Measurements from ENCODE around the gene SMURF1.

Gene SMURF1

GRCh38 chr7:99001482-99002147 is 142.3 kb downstream of the SMURF1 start:
- DNase-seq, result no peak

GRCh38 chr7:99000904-99001465 is 142.9 kb downstream of the SMURF1 start:
- no peak for DNase-seq

- no peak for DNase-seq
Measured at GRCh38 chr7:99000196-99000903, 143.6 kb downstream of the SMURF1 start.

GRCh38 chr7:98998821-98999725 is 144.8 kb downstream of the SMURF1 start:
- DNase-seq, result no peak

GRCh38 chr7:98997846-98998245 is 146.1 kb downstream of the SMURF1 start:
- DNase-seq, result no peak

- no peak for DNase-seq
Measured at GRCh38 chr7:98996150-98996552, 147.8 kb downstream of the SMURF1 start.

- DNase-seq, result no peak
Measured at GRCh38 chr7:98995523-98996149, 148.3 kb downstream of the SMURF1 start.

DNA sequence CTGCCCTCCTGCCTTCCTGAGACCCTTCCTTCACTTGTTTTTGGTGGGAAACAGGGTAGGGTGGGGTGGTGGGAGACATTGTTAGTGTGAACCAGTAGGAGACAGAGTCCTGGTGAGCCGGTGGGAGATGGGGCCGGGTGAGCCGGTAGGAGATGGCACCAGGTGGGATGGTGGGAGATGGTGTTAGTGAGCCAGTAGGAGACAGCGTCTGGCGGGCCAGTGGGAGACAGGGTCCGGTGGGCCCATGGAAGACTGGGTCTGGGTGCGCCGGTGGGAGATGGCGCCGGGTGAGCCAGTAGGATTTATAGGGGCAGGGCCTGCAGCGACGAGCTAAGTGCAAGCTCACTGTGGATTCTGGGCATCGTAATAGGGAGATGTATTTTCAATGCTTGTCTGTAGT is 148.8 kb downstream of the SMURF1 start:
- DNase-seq, result no peak

DNA sequence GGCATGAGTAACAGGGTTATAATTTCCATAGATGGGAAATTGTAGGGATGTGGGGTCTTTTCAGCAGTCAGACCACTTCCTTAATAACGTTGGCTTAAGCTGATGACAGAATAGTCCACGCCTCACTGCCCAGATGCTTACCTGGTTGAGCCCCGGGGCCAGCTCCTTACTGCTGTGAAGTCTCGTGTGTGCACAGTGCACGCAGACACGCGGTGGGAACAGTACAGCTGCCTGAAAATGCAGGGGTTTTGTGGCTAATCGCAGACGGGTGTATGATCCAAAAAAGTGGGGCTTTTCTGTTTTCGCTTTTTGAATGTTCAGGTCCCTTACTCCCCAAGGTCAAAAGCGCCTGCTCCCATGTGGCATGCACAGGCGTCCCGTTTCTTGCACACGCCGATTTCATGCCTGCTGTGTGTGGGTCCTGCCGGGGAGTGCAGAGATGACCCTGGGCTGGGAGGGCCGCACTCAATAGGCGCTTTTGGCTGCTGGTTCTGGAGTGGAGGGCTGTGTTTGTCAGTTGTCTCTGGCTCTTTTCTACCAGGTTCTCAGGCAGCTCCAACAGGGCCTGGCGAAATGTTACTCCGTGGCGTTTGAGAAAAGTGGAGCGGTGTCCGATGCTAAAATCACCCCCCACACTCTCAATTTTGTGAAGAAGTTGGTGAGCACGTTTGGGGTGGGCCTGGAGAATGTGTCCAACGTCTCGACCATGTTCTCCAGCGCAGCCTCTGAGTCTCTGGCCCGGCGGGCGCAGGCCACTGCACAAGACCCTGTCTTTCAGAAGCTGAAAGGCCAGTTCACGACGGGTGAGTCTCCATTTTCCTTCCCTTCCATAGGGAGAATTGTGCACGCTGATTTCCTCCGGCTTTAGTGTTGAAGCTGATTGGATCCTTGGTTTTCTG is 149.6 kb downstream of the SMURF1 start:
- DNase-seq, result no peak

GRCh38 chr7:98993024-98993897 is 150.6 kb downstream of the SMURF1 start:
- DNase-seq, result no peak

GRCh38 chr7:98992076-98992475 is 151.8 kb downstream of the SMURF1 start:
- no peak for DNase-seq

DNA sequence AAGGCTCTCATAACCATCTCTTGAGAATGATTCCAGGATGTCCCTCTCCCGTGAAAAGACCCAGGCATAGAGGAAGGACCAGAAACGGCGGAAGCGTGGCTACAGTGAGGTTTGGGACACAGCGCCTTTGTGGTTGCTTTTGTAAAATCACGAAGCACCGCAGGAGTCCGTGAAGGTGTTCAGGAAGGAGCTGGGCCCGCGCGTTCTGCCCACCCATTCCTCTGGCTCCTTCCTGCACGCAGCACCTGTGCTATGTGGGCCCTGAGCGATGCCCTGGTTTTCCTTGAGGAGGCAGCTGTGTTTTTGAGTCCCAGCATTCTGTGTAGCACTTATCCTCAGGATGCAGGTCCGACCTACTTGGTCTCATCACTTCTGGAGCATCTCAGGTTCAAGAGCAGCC is 152.8 kb downstream of the SMURF1 start:
- DNase-seq, result no peak

DNA sequence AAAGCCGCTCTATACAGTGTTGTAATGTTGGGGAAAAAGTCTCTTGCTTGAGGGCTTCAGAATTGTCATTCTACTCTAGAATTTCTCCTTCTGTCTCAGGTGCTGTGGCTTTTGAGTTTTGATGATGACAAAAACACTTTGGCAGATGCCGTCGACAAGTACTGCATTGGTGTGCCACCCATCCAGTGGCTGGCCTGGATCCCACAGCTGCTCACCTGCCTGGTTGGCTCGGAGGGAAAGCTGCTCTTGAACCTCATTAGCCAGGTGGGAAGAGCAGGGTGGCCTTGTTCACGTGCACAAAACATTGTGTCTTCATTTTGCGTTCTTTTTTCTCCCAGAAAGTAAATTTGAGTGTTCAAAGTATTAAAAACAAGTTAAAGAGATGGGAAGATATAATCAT is 153.6 kb downstream of the SMURF1 start:
- no peak for DNase-seq

DNA sequence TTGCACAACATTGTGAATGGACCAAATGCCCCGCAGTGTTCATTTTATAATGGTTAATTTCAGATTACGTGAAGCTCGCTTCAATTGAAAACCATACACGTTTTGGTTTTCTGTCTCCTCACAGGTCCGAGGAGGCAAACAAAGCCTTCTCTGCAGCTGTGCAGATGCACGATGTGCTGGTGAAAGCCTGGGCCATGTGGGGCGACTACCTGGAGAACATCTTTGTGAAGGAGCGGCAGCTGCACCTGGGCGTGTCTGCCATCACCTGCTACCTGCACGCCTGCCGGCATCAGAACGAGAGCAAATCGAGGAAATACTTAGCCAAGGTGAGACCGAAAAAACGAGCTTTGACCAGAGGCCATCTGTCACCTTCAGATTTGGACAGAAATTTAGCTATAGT is 155.3 kb downstream of the SMURF1 start:
- no peak for DNase-seq

DNA sequence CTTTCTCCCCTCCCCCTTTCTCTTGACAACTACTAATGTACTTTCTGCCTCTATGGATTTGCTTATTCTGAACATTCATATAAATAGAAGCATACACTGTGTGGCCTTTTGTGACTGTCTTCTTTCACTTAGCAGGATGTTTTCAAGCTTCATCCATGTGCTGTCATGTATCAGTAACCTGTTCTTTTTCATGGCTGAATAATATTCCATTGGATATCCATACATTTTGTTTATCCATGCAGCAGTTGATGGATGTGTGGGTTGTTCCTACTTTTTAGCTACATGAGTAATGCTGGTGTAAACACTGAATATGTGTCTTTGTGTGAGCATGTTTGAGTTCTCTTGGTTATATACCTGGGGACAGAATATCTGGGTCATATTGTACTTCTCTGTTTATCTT is 158.0 kb downstream of the SMURF1 start:
- no peak for DNase-seq

DNA sequence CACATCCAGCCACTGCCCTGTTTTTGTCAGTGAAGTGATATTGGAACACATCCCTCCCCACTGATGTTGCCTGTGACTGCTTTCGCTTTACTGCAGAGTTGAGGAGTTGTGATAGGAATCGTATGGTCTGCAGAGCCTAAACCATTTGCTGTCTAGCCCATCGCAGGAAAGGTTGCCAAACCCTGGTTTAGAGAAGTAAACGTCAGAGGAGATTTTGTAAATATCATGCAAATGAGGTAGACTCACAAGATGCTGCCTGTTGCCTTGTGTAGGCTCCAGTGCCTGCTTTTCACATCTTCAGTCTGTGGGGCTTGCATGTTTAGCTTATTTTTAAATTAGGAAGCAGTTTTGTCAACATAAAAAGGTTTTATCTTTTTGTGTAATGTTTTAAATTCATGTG is 158.5 kb downstream of the SMURF1 start:
- no peak for DNase-seq

GRCh38 chr7:98984126-98984525 is 159.8 kb downstream of the SMURF1 start:
- DNase-seq, result no peak

- DNase-seq, result no peak
Measured at GRCh38 chr7:98982686-98983085, 161.2 kb downstream of the SMURF1 start.

- no peak for DNase-seq
Measured at GRCh38 chr7:98981701-98982100, 162.2 kb downstream of the SMURF1 start.

DNA sequence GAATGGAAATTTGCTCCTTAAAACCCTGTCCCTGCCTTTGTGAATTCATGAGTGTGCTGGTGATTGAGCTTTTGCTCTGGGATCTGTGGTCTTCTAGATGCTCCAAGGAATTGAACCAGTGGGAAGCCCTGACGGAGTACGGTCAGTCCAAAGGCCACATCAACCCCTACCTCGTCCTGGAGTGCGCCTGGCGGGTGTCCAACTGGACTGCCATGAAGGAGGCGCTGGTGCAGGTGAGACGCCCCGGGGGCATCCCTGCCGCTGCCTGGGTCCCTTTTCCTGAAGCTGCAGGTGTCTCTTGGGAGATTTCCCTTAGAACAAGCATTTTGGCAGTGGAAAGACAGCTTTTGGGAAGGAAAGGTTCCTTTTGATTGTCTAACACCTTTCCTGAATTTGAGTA is 165.2 kb downstream of the SMURF1 start:
- no peak for DNase-seq

Measured in CD4-positive, alpha-beta T cell treated with Interleukin-12 subunit alpha and Interleukin-12 subunit beta, for 1 hour (primary cell).